Liver (tissue), 3 donors: ENCODE data around the gene TBX5.

Source experiments
- EGR1 ChIP-seq, 2 donors: IDR thresholded peaks; 2 replicates each; pipeline ENCODE4 v1.6.1; 2016 to 2018; ENCODE audit warnings: antibody characterized with exemption in 2 of 2, low read depth in 2 of 2
- FOXA2 ChIP-seq: IDR thresholded peaks from 2 replicates; pipeline ENCODE4 v1.6.1; 2016; ENCODE audit warnings: antibody characterized with exemption
- GABPA ChIP-seq, 2 donors: IDR thresholded peaks in 1 of 2; conservative IDR thresholded peaks in 1 of 2; 2 replicates each; pipeline ENCODE4 v1.6.1; 2016; ENCODE audit warnings: antibody characterized with exemption in 2 of 2, mild to moderate bottlenecking in 1 of 2, moderate library complexity in 1 of 2
- JUND ChIP-seq, 2 donors: IDR thresholded peaks; 2 replicates each; pipeline ENCODE4 v1.6.1; 2016; ENCODE audit warnings: antibody characterized with exemption in 2 of 2
- RAD21 ChIP-seq, 2 donors: IDR thresholded peaks; 2 replicates each; pipeline ENCODE4 v1.6.1; 2016; ENCODE audit warnings: antibody characterized with exemption in 2 of 2, mild to moderate bottlenecking in 2 of 2
- SP1 ChIP-seq: IDR thresholded peaks from 2 replicates; pipeline ENCODE4 v1.6.1; 2018; ENCODE audit warnings: antibody characterized with exemption, mild to moderate bottlenecking
- TAF1 ChIP-seq: conservative IDR thresholded peaks from 2 replicates; pipeline ENCODE4 v1.6.1; 2016; ENCODE audit warnings: antibody characterized with exemption, mild to moderate bottlenecking
- TF ChIP-seq, protein P1 (sequence below): fragments of 150-350 bp; IDR thresholded peaks from 2 replicates; pipeline ENCODE4 v1.5.1; 2017; ENCODE audit warnings: improper control_type of control experiment, low read depth, low read length; ENCODE audit not compliant: missing input control
- TF ChIP-seq, protein P2 (sequence below): IDR thresholded peaks from 2 replicates; pipeline ENCODE4 v1.6.1; 2016; ENCODE audit warnings: antibody characterized with exemption
- TF ChIP-seq, protein P3 (sequence below): IDR thresholded peaks from 2 replicates; pipeline ENCODE4 v1.6.1; 2016; ENCODE audit warnings: antibody characterized with exemption, mild to moderate bottlenecking
- TF ChIP-seq, protein P4 (sequence below): IDR thresholded peaks from 2 replicates; pipeline ENCODE4 v1.6.1; 2016; ENCODE audit warnings: antibody characterized with exemption
- TF ChIP-seq, protein P5 (sequence below): IDR thresholded peaks from 2 replicates; pipeline ENCODE4 v1.6.1; 2016; ENCODE audit warnings: antibody characterized with exemption
- donor health status: healthy.
- donor health status: healthy.

DNA sequence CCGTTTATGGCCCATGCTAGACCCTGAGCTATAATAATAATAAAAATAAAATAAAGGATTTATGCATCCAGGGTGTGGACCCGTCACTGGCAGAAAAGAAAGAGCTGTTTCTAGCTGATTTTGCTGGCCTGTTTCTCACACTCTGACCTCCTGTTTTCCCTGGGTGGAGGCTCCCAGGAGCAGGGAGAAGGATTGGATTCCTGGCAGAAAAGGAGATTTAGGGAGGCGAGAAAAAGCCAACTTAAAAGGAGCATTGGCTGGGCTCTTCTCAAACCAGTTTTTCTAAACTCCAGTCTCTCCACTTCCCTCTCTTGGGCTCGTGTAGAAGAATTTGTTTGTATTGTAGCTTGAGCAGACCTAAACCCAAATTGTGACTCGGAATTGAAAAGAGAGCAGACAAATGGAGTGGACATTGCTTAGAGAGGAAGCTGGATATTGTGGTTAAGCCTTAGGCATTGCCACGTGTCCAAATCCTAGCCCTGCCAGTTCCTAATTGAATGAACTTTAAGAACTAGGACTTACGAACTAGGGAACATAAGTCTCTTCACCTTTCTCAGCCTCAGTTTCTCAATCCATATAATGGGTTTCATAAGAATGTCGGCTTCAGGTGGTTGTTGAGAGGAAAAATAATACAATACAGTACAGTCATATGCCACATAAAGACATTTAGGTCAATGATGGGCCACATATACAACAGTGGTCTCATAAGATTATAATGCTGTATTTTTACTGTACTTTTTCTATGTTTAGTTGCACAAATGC lies 14.4 kb upstream of the TBX5 start:
- TF ChIP-seq GABPA (IDR thresholded peaks at IDR 0.05 in 1 of 2, conservative IDR thresholded peaks at IDR 0.05 in 1 of 2) (no peak), RAD21 (IDR thresholded peaks at IDR 0.05) (no peak), TAF1 (no peak), EGR1 (IDR thresholded peaks at IDR 0.05; ENCODE audit: low read depth in 2 of 2) (no peak), FOXA2 (no peak), SP1 (no peak), JUND (IDR thresholded peaks at IDR 0.05) (no peak)
- TF ChIP-seq, protein P1, sequence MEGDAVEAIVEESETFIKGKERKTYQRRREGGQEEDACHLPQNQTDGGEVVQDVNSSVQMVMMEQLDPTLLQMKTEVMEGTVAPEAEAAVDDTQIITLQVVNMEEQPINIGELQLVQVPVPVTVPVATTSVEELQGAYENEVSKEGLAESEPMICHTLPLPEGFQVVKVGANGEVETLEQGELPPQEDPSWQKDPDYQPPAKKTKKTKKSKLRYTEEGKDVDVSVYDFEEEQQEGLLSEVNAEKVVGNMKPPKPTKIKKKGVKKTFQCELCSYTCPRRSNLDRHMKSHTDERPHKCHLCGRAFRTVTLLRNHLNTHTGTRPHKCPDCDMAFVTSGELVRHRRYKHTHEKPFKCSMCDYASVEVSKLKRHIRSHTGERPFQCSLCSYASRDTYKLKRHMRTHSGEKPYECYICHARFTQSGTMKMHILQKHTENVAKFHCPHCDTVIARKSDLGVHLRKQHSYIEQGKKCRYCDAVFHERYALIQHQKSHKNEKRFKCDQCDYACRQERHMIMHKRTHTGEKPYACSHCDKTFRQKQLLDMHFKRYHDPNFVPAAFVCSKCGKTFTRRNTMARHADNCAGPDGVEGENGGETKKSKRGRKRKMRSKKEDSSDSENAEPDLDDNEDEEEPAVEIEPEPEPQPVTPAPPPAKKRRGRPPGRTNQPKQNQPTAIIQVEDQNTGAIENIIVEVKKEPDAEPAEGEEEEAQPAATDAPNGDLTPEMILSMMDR = no peak
- TF ChIP-seq, protein P2, sequence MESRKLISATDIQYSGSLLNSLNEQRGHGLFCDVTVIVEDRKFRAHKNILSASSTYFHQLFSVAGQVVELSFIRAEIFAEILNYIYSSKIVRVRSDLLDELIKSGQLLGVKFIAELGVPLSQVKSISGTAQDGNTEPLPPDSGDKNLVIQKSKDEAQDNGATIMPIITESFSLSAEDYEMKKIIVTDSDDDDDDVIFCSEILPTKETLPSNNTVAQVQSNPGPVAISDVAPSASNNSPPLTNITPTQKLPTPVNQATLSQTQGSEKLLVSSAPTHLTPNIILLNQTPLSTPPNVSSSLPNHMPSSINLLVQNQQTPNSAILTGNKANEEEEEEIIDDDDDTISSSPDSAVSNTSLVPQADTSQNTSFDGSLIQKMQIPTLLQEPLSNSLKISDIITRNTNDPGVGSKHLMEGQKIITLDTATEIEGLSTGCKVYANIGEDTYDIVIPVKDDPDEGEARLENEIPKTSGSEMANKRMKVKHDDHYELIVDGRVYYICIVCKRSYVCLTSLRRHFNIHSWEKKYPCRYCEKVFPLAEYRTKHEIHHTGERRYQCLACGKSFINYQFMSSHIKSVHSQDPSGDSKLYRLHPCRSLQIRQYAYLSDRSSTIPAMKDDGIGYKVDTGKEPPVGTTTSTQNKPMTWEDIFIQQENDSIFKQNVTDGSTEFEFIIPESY = no peak
- TF ChIP-seq, protein P3, sequence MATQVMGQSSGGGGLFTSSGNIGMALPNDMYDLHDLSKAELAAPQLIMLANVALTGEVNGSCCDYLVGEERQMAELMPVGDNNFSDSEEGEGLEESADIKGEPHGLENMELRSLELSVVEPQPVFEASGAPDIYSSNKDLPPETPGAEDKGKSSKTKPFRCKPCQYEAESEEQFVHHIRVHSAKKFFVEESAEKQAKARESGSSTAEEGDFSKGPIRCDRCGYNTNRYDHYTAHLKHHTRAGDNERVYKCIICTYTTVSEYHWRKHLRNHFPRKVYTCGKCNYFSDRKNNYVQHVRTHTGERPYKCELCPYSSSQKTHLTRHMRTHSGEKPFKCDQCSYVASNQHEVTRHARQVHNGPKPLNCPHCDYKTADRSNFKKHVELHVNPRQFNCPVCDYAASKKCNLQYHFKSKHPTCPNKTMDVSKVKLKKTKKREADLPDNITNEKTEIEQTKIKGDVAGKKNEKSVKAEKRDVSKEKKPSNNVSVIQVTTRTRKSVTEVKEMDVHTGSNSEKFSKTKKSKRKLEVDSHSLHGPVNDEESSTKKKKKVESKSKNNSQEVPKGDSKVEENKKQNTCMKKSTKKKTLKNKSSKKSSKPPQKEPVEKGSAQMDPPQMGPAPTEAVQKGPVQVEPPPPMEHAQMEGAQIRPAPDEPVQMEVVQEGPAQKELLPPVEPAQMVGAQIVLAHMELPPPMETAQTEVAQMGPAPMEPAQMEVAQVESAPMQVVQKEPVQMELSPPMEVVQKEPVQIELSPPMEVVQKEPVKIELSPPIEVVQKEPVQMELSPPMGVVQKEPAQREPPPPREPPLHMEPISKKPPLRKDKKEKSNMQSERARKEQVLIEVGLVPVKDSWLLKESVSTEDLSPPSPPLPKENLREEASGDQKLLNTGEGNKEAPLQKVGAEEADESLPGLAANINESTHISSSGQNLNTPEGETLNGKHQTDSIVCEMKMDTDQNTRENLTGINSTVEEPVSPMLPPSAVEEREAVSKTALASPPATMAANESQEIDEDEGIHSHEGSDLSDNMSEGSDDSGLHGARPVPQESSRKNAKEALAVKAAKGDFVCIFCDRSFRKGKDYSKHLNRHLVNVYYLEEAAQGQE = no peak
- TF ChIP-seq, protein P4, sequence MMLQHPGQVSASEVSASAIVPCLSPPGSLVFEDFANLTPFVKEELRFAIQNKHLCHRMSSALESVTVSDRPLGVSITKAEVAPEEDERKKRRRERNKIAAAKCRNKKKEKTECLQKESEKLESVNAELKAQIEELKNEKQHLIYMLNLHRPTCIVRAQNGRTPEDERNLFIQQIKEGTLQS = no peak
- TF ChIP-seq, protein P5, sequence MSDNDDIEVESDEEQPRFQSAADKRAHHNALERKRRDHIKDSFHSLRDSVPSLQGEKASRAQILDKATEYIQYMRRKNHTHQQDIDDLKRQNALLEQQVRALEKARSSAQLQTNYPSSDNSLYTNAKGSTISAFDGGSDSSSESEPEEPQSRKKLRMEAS = no peak
